HCT116 (cell line): ENCODE results near the gene MCF2L. TPM values are rescaled to one million over a fixed set of nuclear protein-coding genes. Genes with fewer than 3 reads are reported as not detected.
"Not testable (repeated sequence)": the region's sequence is repeated elsewhere in the genome, so short reads cannot be mapped to it uniquely, and the experiment has no call there.

Experiments used
- ATAC-seq: fragments of 200-7000 bp; cut with Tn5 transposase; 2 replicates; pipeline ENCODE4 v1.9.1; 2020; ENCODE audit warnings: mild to moderate bottlenecking, moderate library complexity
- BruUV-seq: library from RNA; stranded (reverse); fragments of 400-500 nt; replicated peaks from 2 replicates; lab custom pipeline; 2021; lab: Mats Ljungman, UMichigan
- CTCF ChIA-PET: fragments of 300-600 bp; sonication (Branson Sonifier 250); formaldehyde crosslinking; loops from one replicate; lab custom pipeline; 2021; ENCODE audit warnings: antibody characterized with exemption; lab: Charles Lee
- POLR2A ChIA-PET: fragments of 300-600, 350-600 bp; sonication (Branson Sonifier 250); formaldehyde crosslinking; loops from one replicate; lab custom pipeline; 2021; ENCODE audit warnings: antibody characterized with exemption; lab: Charles Lee
- RAD21 ChIA-PET, 2 experiments: fragments of 300-600 bp; sonication (Branson Sonifier 250); formaldehyde crosslinking; loops; one replicate each; lab custom pipeline; 2023; ENCODE audit warnings: low total read pairs in 2 of 2; ENCODE audit not compliant: uncharacterized antibody in 2 of 2, unreplicated experiment in 2 of 2, low non-redundant PET in 1 of 2; lab: Charles Lee
- DNase-seq: peaks from one replicate; pipeline ENCODE4 v3.0.0-alpha.2; 2010; ENCODE audit warnings: low read depth, low spot score
- H2AFZ ChIP-seq: fragments of 200-600 bp; shearing (Covaris generic), sonication (generic); 2 replicates; pipeline ENCODE4 v1.6.1; 2017; ENCODE audit warnings: low read depth, mixed run types, mixed read lengths, antibody characterized with exemption, low read length; ENCODE audit not compliant: poor library complexity, severe bottlenecking
- H3K27ac ChIP-seq: 2 replicates; pipeline ENCODE4 v1.5.1; 2012; ENCODE audit warnings: low read depth, low read length
- H3K27me3 ChIP-seq: fragments of 200-600 bp; sonication (generic); 2 replicates; pipeline ENCODE4 v1.6.1; 2016; ENCODE audit warnings: mixed run types, low read length, mixed read lengths; ENCODE audit not compliant: insufficient read depth
- H3K36me3 ChIP-seq, 2 experiments: fragments of 200-500 bp in 1 of 2; fragments of 200-600 bp in 1 of 2; sonication (Bioruptor generic) in 1 of 2; sonication (generic) in 1 of 2; 2 replicates each; pipeline versions ENCODE4 v1.5.1 to v1.6.1; 2014 to 2016; ENCODE audit warnings: low read length in 2 of 2, inconsistent platforms in 1 of 2, mixed read lengths in 1 of 2, mixed run types in 1 of 2; ENCODE audit not compliant: insufficient read depth in 2 of 2, control insufficient read depth in 1 of 2
- H3K4me1 ChIP-seq, 2 experiments: fragments of 200-600 bp in 1 of 2; sonication (generic) in 1 of 2; 2 replicates each; pipeline versions ENCODE4 v1.5.1 to v1.6.1; 2012 to 2017; ENCODE audit warnings: low read length in 2 of 2, inconsistent platforms in 1 of 2, mild to moderate bottlenecking in 1 of 2, mixed read lengths in 1 of 2, mixed run types in 1 of 2, moderate library complexity in 1 of 2; ENCODE audit not compliant: insufficient read depth in 2 of 2, control insufficient read depth in 1 of 2
- H3K4me2 ChIP-seq: fragments of 200-600 bp; sonication (generic); 2 replicates; pipeline ENCODE4 v1.6.1; 2017; ENCODE audit warnings: mixed run types, low read length, mixed read lengths
- H3K4me3 ChIP-seq, 2 experiments: fragments of 200-600 bp in 1 of 2; sonication (generic) in 1 of 2; replicated peaks in 1 of 2; 2 replicates each; pipeline ENCODE4 v1.5.1; 2011 to 2016; ENCODE audit warnings: low read length in 2 of 2, control low read depth in 1 of 2, low read depth in 1 of 2, mild to moderate bottlenecking in 1 of 2, mixed read lengths in 1 of 2, mixed run types in 1 of 2
- H3K79me2 ChIP-seq: fragments of 200-600 bp; sonication (generic); 2 replicates; pipeline ENCODE4 v1.6.1; 2017; ENCODE audit warnings: mild to moderate bottlenecking, mixed run types, low read length, moderate library complexity, mixed read lengths; ENCODE audit not compliant: insufficient read depth
- H3K9ac ChIP-seq: fragments of 200-600 bp; sonication (generic); 2 replicates; pipeline ENCODE4 v1.6.1; 2016; ENCODE audit warnings: low read length, mixed read lengths
- H3K9me2 ChIP-seq: fragments of 200-600 bp; sonication (generic), shearing (Covaris generic); 2 replicates; pipeline ENCODE4 v1.6.1; 2017; ENCODE audit warnings: mixed run types, mild to moderate bottlenecking, moderate library complexity; ENCODE audit not compliant: insufficient read depth
- H3K9me3 ChIP-seq, 2 experiments: fragments of 200-500 bp in 1 of 2; fragments of 200-600 bp in 1 of 2; sonication (Bioruptor generic) in 1 of 2; sonication (generic) in 1 of 2; 2 replicates each; pipeline ENCODE4 v1.6.1; 2014 to 2017; ENCODE audit warnings: low read length in 2 of 2, mixed read lengths in 2 of 2, inconsistent platforms in 1 of 2, low read depth in 1 of 2, mild to moderate bottlenecking in 1 of 2, mixed run types in 1 of 2, moderate library complexity in 1 of 2; ENCODE audit not compliant: control insufficient read depth in 1 of 2, insufficient read depth in 1 of 2
- H4K20me1 ChIP-seq: fragments of 200-600 bp; sonication (generic), shearing (Covaris generic); 2 replicates; pipeline ENCODE4 v1.6.1; 2017; ENCODE audit warnings: mixed run types, mild to moderate bottlenecking, moderate library complexity; ENCODE audit not compliant: insufficient read depth
- ATF3 ChIP-seq: IDR thresholded peaks from 2 replicates; pipeline ENCODE4 v1.6.1; 2012
- CBX3 ChIP-seq: IDR thresholded peaks from 2 replicates; pipeline ENCODE4 v1.6.1; 2012; ENCODE audit warnings: low read depth
- CEBPB ChIP-seq: IDR thresholded peaks from 2 replicates; pipeline ENCODE4 v1.6.1; 2012; ENCODE audit warnings: low read depth
- CTCF ChIP-seq, 3 experiments: fragments of 200-600 bp in 1 of 3; sonication (generic) in 1 of 3; IDR thresholded peaks in 2 of 3; conservative IDR thresholded peaks in 1 of 3; 2 replicates each; pipeline ENCODE4 v1.5.1; 2012 to 2017; ENCODE audit warnings: low read depth in 2 of 3, low read length in 2 of 3, antibody characterized with exemption in 1 of 3, borderline replicate concordance in 1 of 3, control low read depth in 1 of 3, mild to moderate bottlenecking in 1 of 3, mixed read lengths in 1 of 3, mixed run types in 1 of 3, moderate library complexity in 1 of 3; ENCODE audit not compliant: insufficient read depth in 1 of 3
- EGR1 ChIP-seq: IDR thresholded peaks from 2 replicates; pipeline ENCODE4 v1.6.1; 2012; ENCODE audit warnings: low read depth
- ELF1 ChIP-seq: IDR thresholded peaks from 2 replicates; pipeline ENCODE4 v1.6.1; 2012; ENCODE audit warnings: low read depth, borderline replicate concordance
- EZH2 ChIP-seq: fragments of 200-600 bp; sonication (generic); IDR thresholded peaks from 2 replicates; pipeline ENCODE4 v1.6.1; 2017; ENCODE audit warnings: antibody characterized with exemption, mixed run types
- EZH2phosphoT487 ChIP-seq: fragments of 200-600 bp; IDR thresholded peaks from 2 replicates; pipeline ENCODE4 v1.6.1; 2018; ENCODE audit warnings: antibody characterized with exemption, borderline replicate concordance
- FOSL1 ChIP-seq: IDR thresholded peaks from 2 replicates; pipeline ENCODE4 v1.6.1; 2012; ENCODE audit warnings: low read depth
- JUND ChIP-seq: IDR thresholded peaks from 2 replicates; pipeline ENCODE4 v1.6.1; 2012
- POLR2A ChIP-seq: IDR thresholded peaks from 2 replicates; pipeline ENCODE4 v1.7.0; 2011; ENCODE audit warnings: borderline replicate concordance; ENCODE audit not compliant: insufficient read depth, insufficient read length; ENCODE audit errors: extremely low read depth
- POLR2AphosphoS5 ChIP-seq: IDR thresholded peaks from 2 replicates; pipeline ENCODE4 v1.6.1; 2011; ENCODE audit warnings: mild to moderate bottlenecking, low read depth, low read length, moderate library complexity
- RAD21 ChIP-seq: IDR thresholded peaks from 2 replicates; pipeline ENCODE4 v1.6.1; 2012; ENCODE audit warnings: low read depth, mild to moderate bottlenecking
- SIN3A ChIP-seq: IDR thresholded peaks from 2 replicates; pipeline ENCODE4 v1.6.1; 2012; ENCODE audit warnings: low read depth
- TCF7L2 ChIP-seq: IDR thresholded peaks from 2 replicates; pipeline ENCODE4 v1.7.0; 2011; ENCODE audit warnings: borderline replicate concordance, inconsistent platforms; ENCODE audit not compliant: insufficient read depth, insufficient read length; ENCODE audit errors: extremely low read depth
- YY1 ChIP-seq: IDR thresholded peaks from 2 replicates; pipeline ENCODE4 v1.6.1; 2011; ENCODE audit warnings: low read length, low read depth, moderate library complexity, mild to moderate bottlenecking; ENCODE audit not compliant: insufficient replicate concordance; ENCODE audit errors: extremely low read depth
- ZBTB33 ChIP-seq: IDR thresholded peaks from 2 replicates; pipeline ENCODE4 v1.6.1; 2011; ENCODE audit warnings: mild to moderate bottlenecking, low read length, moderate library complexity; ENCODE audit not compliant: insufficient replicate concordance; ENCODE audit errors: extremely low read depth
- ZFX ChIP-seq: fragments of 450-650 bp; IDR thresholded peaks from 2 replicates; pipeline ENCODE4 v1.6.1; 2017
- intact Hi-C: fragments of 100-400 bp; cut with micrococcal nuclease; formaldehyde crosslinking; loops from 2 replicates; pipeline ENCODE4 v1.10.0; 2022
- total RNA-seq: library from RNA; stranded (reverse); gene quantifications from one replicate; pipeline ENCODE4 v1.2.1, GENCODE V29; 2021; ENCODE audit not compliant: unreplicated experiment

MCF2L gene
- total RNA-seq, 1 experiment from 2014 or later: 19.3 TPM

GRCh38 chr13:113099142-113099541 is 130.1 kb downstream of the MCF2L start:
- no peak overlapping the region for H2AFZ ChIP-seq
- no peaks in the 10 kb centered on the region for H3K79me2 ChIP-seq
- H4K20me1 ChIP-seq: no peaks in the 10 kb centered on the region
- H3K4me1 ChIP-seq: no peaks in the 10 kb centered on the region
- POLR2A ChIA-PET: no interaction called here
- no peak overlapping the region for H3K27ac ChIP-seq
- ATAC-seq (no peak), DNase-seq (no peak)
- BruUV-seq: no TSS peak
- CTCF ChIA-PET: no interaction called here
- TF ChIP-seq EGR1 (no peak), CEBPB (no peak), ELF1 (no peak), JUND (no peak), CTCF (IDR thresholded peaks at IDR 0.05 in 2 of 3, conservative IDR thresholded peaks at IDR 0.05 in 1 of 3; ENCODE audit: borderline replicate concordance in 1 of 3, insufficient read depth in 1 of 3, low read depth in 2 of 3, low read length in 2 of 3) (no peak), EZH2phosphoT487 (no peak), FOSL1 (no peak), EZH2 (no peak), CBX3 (no peak), SIN3A (no peak), POLR2A (no peak), ATF3 (no peak), POLR2AphosphoS5 (no peak), YY1 (no peak), RAD21 (no peak), ZBTB33 (no peak), ZFX (no peak), TCF7L2 (no peak)
- H3K9ac ChIP-seq: no peak overlapping the region
- peaks cover 5% of the 10 kb centered on the region; the same call in 1 of the 2 replicates for H3K27me3 ChIP-seq
- no peaks in the 10 kb centered on the region for H3K9me3 ChIP-seq
- intact Hi-C loops: no loop called here
- H3K4me3 ChIP-seq: no peak overlapping the region
- H3K36me3 ChIP-seq: no peaks in the 10 kb centered on the region
- H3K9me2 ChIP-seq: no peaks in the 10 kb centered on the region
- no peak overlapping the region for H3K4me2 ChIP-seq
- RAD21 ChIA-PET: no interaction called here

- DNase-seq, H2AFZ ChIP-seq, H3K4me2 ChIP-seq, H3K27me3 ChIP-seq, ATAC-seq, H3K36me3 ChIP-seq, H3K27ac ChIP-seq, intact Hi-C loops, BruUV-seq, H3K9me3 ChIP-seq, H3K9me2 ChIP-seq, H3K79me2 ChIP-seq, RAD21 ChIA-PET, CTCF ChIA-PET, H4K20me1 ChIP-seq, H3K4me3 ChIP-seq, H3K9ac ChIP-seq, POLR2A ChIA-PET: not testable (repeated sequence)
- peaks cover 0 to 11% of the 10 kb centered on the region in 2 experiments; a peak in 1 of 4 replicates for H3K4me1 ChIP-seq
These were observed 133.3 kb downstream of the MCF2L start for GRCh38 chr13:113102302-113102701.
